Hematopoietic multipotent progenitor cell treated with erythropoietin and hydrocortisone succinate and interleukin-3 and kit ligand, for 4 days (in vitro differentiated cells): ENCODE measurements around the gene CDC14B.
"Not testable (repeated sequence)": the region's sequence is repeated elsewhere in the genome, so short reads cannot be mapped to it uniquely, and the experiment has no call there.

Experiments used
- DNase-seq: peaks from one replicate; pipeline ENCODE4 v3.0.0-alpha.2; 2015

The CDC14B gene

GRCh38 chr9:96619491-96620180 is at the start of gene CDC14B:
Gene CDC14B, minus strand, starts transcription at chr9:96619843. Its CDS starts 465 bp downstream, at chr9:96619378.
- peak; percentile 91 for DNase-seq

GRCh38 chr9:96668868-96669534 is 49.4 kb upstream of the CDC14B start:
- no peak for DNase-seq

GRCh38 chr9:96667363-96667728 is 47.7 kb upstream of the CDC14B start:
- no peak for DNase-seq

- DNase-seq: peak; percentile 79
These were observed 47.2 kb upstream of the CDC14B start for GRCh38 chr9:96666653-96667362.

- DNase-seq: no peak
These were observed 46.1 kb upstream of the CDC14B start for GRCh38 chr9:96665789-96666188.

GRCh38 chr9:96663506-96664120 is 44.0 kb upstream of the CDC14B start:
- DNase-seq: no peak

- DNase-seq: no peak
These were observed 42.1 kb upstream of the CDC14B start for GRCh38 chr9:96661711-96662110.

GRCh38 chr9:96660692-96661248 is 41.1 kb upstream of the CDC14B start:
- DNase-seq: no peak

- peak; percentile 84 for DNase-seq
These were observed 35.7 kb upstream of the CDC14B start, which contains the start of gene PRXL2C for GRCh38 chr9:96655198-96655851. Gene PRXL2C, minus strand, starts transcription at chr9:96655317. Its CDS starts 36 bp downstream, at chr9:96655281.

- peak; percentile 90 for DNase-seq
These were observed 35.0 kb upstream of the CDC14B start for GRCh38 chr9:96654450-96655197.

- DNase-seq: peak; percentile 70
These were observed 32.0 kb upstream of the CDC14B start for GRCh38 chr9:96651626-96652025.

- DNase-seq: no peak
These were observed 30.1 kb upstream of the CDC14B start for GRCh38 chr9:96649620-96650324.

GRCh38 chr9:96646081-96646991 is 26.7 kb upstream of the CDC14B start:
- peak; percentile 82 for DNase-seq

- peak; percentile 71 for DNase-seq
These were observed 24.5 kb upstream of the CDC14B start for GRCh38 chr9:96644137-96644536.

- DNase-seq: no peak
These were observed 21.9 kb upstream of the CDC14B start for GRCh38 chr9:96641514-96641913.

- no peak for DNase-seq
These were observed 19.1 kb upstream of the CDC14B start for GRCh38 chr9:96638606-96639364.

GRCh38 chr9:96636368-96636767 is 16.7 kb upstream of the CDC14B start:
- DNase-seq: no peak

- not testable (repeated sequence) for DNase-seq
These were observed 13.9 kb upstream of the CDC14B start for GRCh38 chr9:96633579-96633978.

- no peak for DNase-seq
These were observed 7.3 kb upstream of the CDC14B start for GRCh38 chr9:96626912-96627311.
